GM23338 (cell line): ENCODE data around the gene IDS. TPM values are rescaled to one million over a fixed set of nuclear protein-coding genes. Genes with fewer than 3 reads are reported as not detected.

Experiments
- ATAC-seq: fragments of 200-7000 bp; cut with Tn5 transposase; 3 replicates; pipeline ENCODE4 v1.9.1; 2020
- DNase-seq: peaks from one replicate; pipeline ENCODE4 v3.0.0-alpha.2; 2015; ENCODE audit warnings: low spot score
- H2AFZ ChIP-seq: fragments of 200-600 bp; sonication (generic); 2 replicates; pipeline ENCODE4 v1.8.0; 2016; ENCODE audit warnings: antibody characterized with exemption, mild to moderate bottlenecking, moderate library complexity
- H3F3A ChIP-seq: fragments of 200-600 bp; sonication (generic); replicated peaks from 2 replicates; pipeline ENCODE4 v1.8.0; 2017; ENCODE audit warnings: antibody characterized with exemption, mixed run types, low read depth
- H3K27ac ChIP-seq: fragments of 200-600 bp; sonication (generic); 2 replicates; pipeline ENCODE4 v1.6.1; 2016; ENCODE audit warnings: low read depth
- H3K27me3 ChIP-seq: fragments of 200-600 bp; sonication (generic); 2 replicates; pipeline ENCODE4 v1.8.0; 2016; ENCODE audit warnings: mild to moderate bottlenecking, mixed run types, moderate library complexity; ENCODE audit not compliant: insufficient read depth
- H3K36me3 ChIP-seq: fragments of 200-600 bp; sonication (generic); 2 replicates; pipeline ENCODE4 v1.8.0; 2016; ENCODE audit warnings: mild to moderate bottlenecking; ENCODE audit not compliant: insufficient read depth
- H3K4me1 ChIP-seq: fragments of 200-600 bp; sonication (generic); 2 replicates; pipeline ENCODE4 v1.8.0; 2016; ENCODE audit warnings: mild to moderate bottlenecking, moderate library complexity; ENCODE audit not compliant: insufficient read depth
- H3K4me2 ChIP-seq: fragments of 200-600 bp; sonication (generic); 2 replicates; pipeline ENCODE4 v1.7.1; 2017; ENCODE audit warnings: mixed run types
- H3K4me3 ChIP-seq: fragments of 200-600 bp; sonication (generic); 2 replicates; pipeline ENCODE4 v1.6.1; 2016; ENCODE audit warnings: mixed run types
- H3K79me2 ChIP-seq: fragments of 200-600 bp; sonication (generic); replicated peaks from 2 replicates; pipeline ENCODE4 v1.8.0; 2017; ENCODE audit warnings: mild to moderate bottlenecking; ENCODE audit not compliant: insufficient read depth
- H3K9me2 ChIP-seq: fragments of 200-600 bp; sonication (generic); 2 replicates; pipeline ENCODE4 v1.8.0; 2017; ENCODE audit not compliant: insufficient read depth
- H4K20me1 ChIP-seq: fragments of 200-600 bp; sonication (generic); replicated peaks from 2 replicates; pipeline ENCODE4 v1.8.0; 2017; ENCODE audit warnings: mild to moderate bottlenecking; ENCODE audit not compliant: insufficient read depth
- H3K27ac Mint-ChIP-seq: 2 replicates; pipeline ENCODE4 v1.8.0; 2020; ENCODE audit warnings: inconsistent platforms, mild to moderate bottlenecking, moderate library complexity, mixed read lengths
- H3K27me3 Mint-ChIP-seq: 3 replicates; pipeline ENCODE4 v1.8.0; 2022; ENCODE audit warnings: low read depth, mild to moderate bottlenecking, moderate library complexity, mixed read lengths, inconsistent platforms; ENCODE audit not compliant: insufficient read depth, poor library complexity
- H3K36me3 Mint-ChIP-seq: 3 replicates; pipeline ENCODE4 v1.8.0; 2021; ENCODE audit warnings: low read depth, mild to moderate bottlenecking, inconsistent platforms, moderate library complexity, mixed read lengths
- H3K4me1 Mint-ChIP-seq: 3 replicates; pipeline ENCODE4 v1.8.0; 2020; ENCODE audit warnings: mild to moderate bottlenecking, inconsistent platforms, mixed read lengths
- H3K4me3 Mint-ChIP-seq: 3 replicates; pipeline ENCODE4 v1.8.0; 2021; ENCODE audit warnings: moderate library complexity, mild to moderate bottlenecking, inconsistent platforms, mixed read lengths
- H3K9me3 Mint-ChIP-seq: 3 replicates; pipeline ENCODE4 v1.8.0; 2020; ENCODE audit warnings: moderate library complexity, mild to moderate bottlenecking, inconsistent platforms, mixed read lengths
- EZH2 ChIP-seq: fragments of 200-600 bp; sonication (generic); IDR thresholded peaks from one replicate; pipeline ENCODE4 v1.8.0; 2017; ENCODE audit warnings: antibody characterized with exemption, mild to moderate bottlenecking, low read depth; ENCODE audit not compliant: unreplicated experiment
- JUNB ChIP-seq: IDR thresholded peaks from one replicate; pipeline ENCODE4 v1.6.1; 2016; ENCODE audit warnings: antibody characterized with exemption; ENCODE audit not compliant: unreplicated experiment
- NANOG ChIP-seq: IDR thresholded peaks from 2 replicates; pipeline ENCODE4 v1.6.1; 2016; ENCODE audit warnings: antibody characterized with exemption, borderline replicate concordance
- POLR2AphosphoS5 ChIP-seq: IDR thresholded peaks from 2 replicates; pipeline ENCODE4 v1.6.1; 2016; ENCODE audit warnings: antibody characterized with exemption, low read depth
- ZNF114 ChIP-seq: fragments of 250-450 bp; sonication (Bioruptor Pico); IDR thresholded peaks from 2 replicates; pipeline ENCODE4 v1.5.0; 2020; ENCODE audit warnings: mild to moderate bottlenecking, moderate library complexity
- ZNF331 ChIP-seq: fragments of 250-450 bp; sonication (Bioruptor Pico); IDR thresholded peaks from 2 replicates; pipeline ENCODE4 v1.5.0; 2020; ENCODE audit warnings: low read depth, mild to moderate bottlenecking, moderate library complexity
- ZNF462 ChIP-seq: fragments of 250-450 bp; sonication (Bioruptor Pico); IDR thresholded peaks from 2 replicates; pipeline ENCODE4 v1.5.0; 2020; ENCODE audit warnings: mild to moderate bottlenecking, moderate library complexity
- polyA plus RNA-seq: library from polyadenylated mRNA; unstranded; fragments of >200 nt; fragmentation: Nextera tagmentation; extraction: Ambion mirVana; gene quantifications from 2 replicates; pipeline ENCODE4 v1.2.1, GENCODE V29; 2016
- total RNA-seq: library from RNA; depleted of rRNA; stranded (reverse); fragments of >200 nt; shearing (Covaris generic); gene quantifications from 2 replicates; pipeline ENCODE4 v1.2.3, GENCODE V29; 2014
- TF ChIP-seq, protein P1 (sequence below): IDR thresholded peaks from one replicate; pipeline ENCODE4 v1.6.1; 2018; ENCODE audit warnings: antibody characterized with exemption; ENCODE audit not compliant: unreplicated experiment
- TF ChIP-seq, protein P2 (sequence below): IDR thresholded peaks from 2 replicates; pipeline ENCODE4 v1.6.1; 2016; ENCODE audit warnings: antibody characterized with exemption

The IDS gene
- total and polyA plus RNA-seq, 2 experiments from 2014 or later = 8.2 to 12.3 TPM

GRCh38 chrX:149473092-149473491 lies 32.0 kb downstream of the IDS start:
- Histone ChIP-seq H3K4me3 (no peak overlapping the region), H2AFZ (no peak overlapping the region), H3F3A (no peaks in the 10 kb centered on the region), H3K36me3 (no peaks in the 10 kb centered on the region), H4K20me1 (no peaks in the 10 kb centered on the region), H3K27ac (no peak overlapping the region), H3K79me2 (no peaks in the 10 kb centered on the region), H3K27me3 (no peaks in the 10 kb centered on the region), H3K9me2 (no peaks in the 10 kb centered on the region), H3K4me1 (no peaks in the 10 kb centered on the region), H3K4me2 (no peak overlapping the region)
- Mint-ChIP-seq H3K36me3 (no peaks in the 10 kb centered on the region), H3K27me3 (peaks cover 7% of the 10 kb centered on the region), H3K27ac (no peak overlapping the region), H3K9me3 (no peaks in the 10 kb centered on the region), H3K4me3 (no peak overlapping the region), H3K4me1 (0 out of 3 replicates have a peak, but pooled peaks cover 3% of the 10 kb centered on the region)
- DNase-seq (no peak), ATAC-seq (no peak)
- TF ChIP-seq JUNB (no peak), ZNF462 (CRISPR knock-in tag) (no peak), EZH2 (no peak), POLR2AphosphoS5 (no peak), ZNF331 (no peak)

DNA sequence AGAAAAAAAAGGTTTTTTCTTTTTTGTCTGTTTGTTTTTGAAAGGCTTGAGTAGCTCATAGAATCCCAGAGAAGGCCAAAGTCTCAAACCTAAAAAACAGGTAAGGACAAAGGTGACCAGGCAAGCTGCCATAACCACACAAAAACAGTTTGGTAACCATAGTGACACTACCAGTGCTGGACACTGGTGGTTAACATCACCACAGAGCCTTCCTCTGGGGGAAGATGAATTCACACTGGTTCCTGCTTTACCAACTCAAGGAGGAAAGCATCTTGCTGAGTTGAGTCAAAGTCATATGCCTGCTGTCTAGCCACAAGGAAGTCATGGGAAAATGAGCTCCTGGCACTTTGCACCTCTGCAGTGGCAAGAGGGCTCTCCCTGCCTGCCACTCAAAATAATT lies 32.5 kb downstream of the IDS start:
- Mint-ChIP-seq H3K9me3 (no peaks in the 10 kb centered on the region), H3K36me3 (no peaks in the 10 kb centered on the region), H3K27me3 (peaks cover 7% of the 10 kb centered on the region), H3K4me1 (0 out of 3 replicates have a peak, but pooled peaks cover 3% of the 10 kb centered on the region), H3K4me3 (no peak overlapping the region), H3K27ac (no peak overlapping the region)
- no peaks in the 10 kb centered on the region for H3F3A ChIP-seq
- H3K79me2 ChIP-seq = no peaks in the 10 kb centered on the region
- no peak overlapping the region for H2AFZ ChIP-seq
- no peaks in the 10 kb centered on the region for H4K20me1 ChIP-seq
- no peak overlapping the region for H3K4me2 ChIP-seq
- no peak for ATAC-seq
- H3K27me3 ChIP-seq = no peaks in the 10 kb centered on the region
- H3K9me2 ChIP-seq = no peaks in the 10 kb centered on the region
- no peaks in the 10 kb centered on the region for H3K4me1 ChIP-seq
- no peaks in the 10 kb centered on the region for H3K36me3 ChIP-seq
- DNase-seq = no peak
- no peak overlapping the region for H3K4me3 ChIP-seq
- H3K27ac ChIP-seq = no peak overlapping the region
- TF ChIP-seq EZH2 = no peak
- TF ChIP-seq, protein P1, sequence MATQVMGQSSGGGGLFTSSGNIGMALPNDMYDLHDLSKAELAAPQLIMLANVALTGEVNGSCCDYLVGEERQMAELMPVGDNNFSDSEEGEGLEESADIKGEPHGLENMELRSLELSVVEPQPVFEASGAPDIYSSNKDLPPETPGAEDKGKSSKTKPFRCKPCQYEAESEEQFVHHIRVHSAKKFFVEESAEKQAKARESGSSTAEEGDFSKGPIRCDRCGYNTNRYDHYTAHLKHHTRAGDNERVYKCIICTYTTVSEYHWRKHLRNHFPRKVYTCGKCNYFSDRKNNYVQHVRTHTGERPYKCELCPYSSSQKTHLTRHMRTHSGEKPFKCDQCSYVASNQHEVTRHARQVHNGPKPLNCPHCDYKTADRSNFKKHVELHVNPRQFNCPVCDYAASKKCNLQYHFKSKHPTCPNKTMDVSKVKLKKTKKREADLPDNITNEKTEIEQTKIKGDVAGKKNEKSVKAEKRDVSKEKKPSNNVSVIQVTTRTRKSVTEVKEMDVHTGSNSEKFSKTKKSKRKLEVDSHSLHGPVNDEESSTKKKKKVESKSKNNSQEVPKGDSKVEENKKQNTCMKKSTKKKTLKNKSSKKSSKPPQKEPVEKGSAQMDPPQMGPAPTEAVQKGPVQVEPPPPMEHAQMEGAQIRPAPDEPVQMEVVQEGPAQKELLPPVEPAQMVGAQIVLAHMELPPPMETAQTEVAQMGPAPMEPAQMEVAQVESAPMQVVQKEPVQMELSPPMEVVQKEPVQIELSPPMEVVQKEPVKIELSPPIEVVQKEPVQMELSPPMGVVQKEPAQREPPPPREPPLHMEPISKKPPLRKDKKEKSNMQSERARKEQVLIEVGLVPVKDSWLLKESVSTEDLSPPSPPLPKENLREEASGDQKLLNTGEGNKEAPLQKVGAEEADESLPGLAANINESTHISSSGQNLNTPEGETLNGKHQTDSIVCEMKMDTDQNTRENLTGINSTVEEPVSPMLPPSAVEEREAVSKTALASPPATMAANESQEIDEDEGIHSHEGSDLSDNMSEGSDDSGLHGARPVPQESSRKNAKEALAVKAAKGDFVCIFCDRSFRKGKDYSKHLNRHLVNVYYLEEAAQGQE = no peak
- no peak for TF ChIP-seq POLR2AphosphoS5
- TF ChIP-seq ZNF114 (CRISPR knock-in tag) = no peak
- TF ChIP-seq ZNF331 = no peak
- TF ChIP-seq, protein P2, sequence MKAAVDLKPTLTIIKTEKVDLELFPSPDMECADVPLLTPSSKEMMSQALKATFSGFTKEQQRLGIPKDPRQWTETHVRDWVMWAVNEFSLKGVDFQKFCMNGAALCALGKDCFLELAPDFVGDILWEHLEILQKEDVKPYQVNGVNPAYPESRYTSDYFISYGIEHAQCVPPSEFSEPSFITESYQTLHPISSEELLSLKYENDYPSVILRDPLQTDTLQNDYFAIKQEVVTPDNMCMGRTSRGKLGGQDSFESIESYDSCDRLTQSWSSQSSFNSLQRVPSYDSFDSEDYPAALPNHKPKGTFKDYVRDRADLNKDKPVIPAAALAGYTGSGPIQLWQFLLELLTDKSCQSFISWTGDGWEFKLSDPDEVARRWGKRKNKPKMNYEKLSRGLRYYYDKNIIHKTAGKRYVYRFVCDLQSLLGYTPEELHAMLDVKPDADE = no peak
- TF ChIP-seq JUNB = no peak
- no peak for TF ChIP-seq NANOG
